ENCODE results near the gene MYO18A.

Gene MYO18A

GRCh38 chr17:29123111-29123510, 57.1 kb downstream of the MYO18A start:
- no peak for DNase-seq

- DNase-seq: no peak
Observed at GRCh38 chr17:29121442-29121841, 58.8 kb downstream of the MYO18A start.

GRCh38 chr17:29120433-29120832, 59.8 kb downstream of the MYO18A start:
- no peak for DNase-seq

GRCh38 chr17:29119265-29119664, 60.9 kb downstream of the MYO18A start:
- no peak for DNase-seq

GRCh38 chr17:29116804-29117753, 63.1 kb downstream of the MYO18A start:
- peak; percentile 78 for DNase-seq

- DNase-seq: peak; percentile 17
Observed at GRCh38 chr17:29115961-29116803, 64.0 kb downstream of the MYO18A start.

GRCh38 chr17:29115435-29115834, 64.8 kb downstream of the MYO18A start:
- no peak for DNase-seq

GRCh38 chr17:29114141-29114540, 66.1 kb downstream of the MYO18A start:
- DNase-seq: no peak

GRCh38 chr17:29113334-29113733, 66.9 kb downstream of the MYO18A start:
- no peak for DNase-seq

GRCh38 chr17:29112771-29113295, 67.4 kb downstream of the MYO18A start:
- DNase-seq: no peak

- peak; percentile 57 for DNase-seq
Observed at GRCh38 chr17:29111816-29112499, 68.2 kb downstream of the MYO18A start.

- DNase-seq: no peak
Observed at GRCh38 chr17:29110372-29110757, 69.8 kb downstream of the MYO18A start.

GRCh38 chr17:29109477-29110371, 70.5 kb downstream of the MYO18A start:
- DNase-seq: no peak

GRCh38 chr17:29108823-29109476, 71.2 kb downstream of the MYO18A start:
- DNase-seq: no peak

GRCh38 chr17:29107933-29108822, 72.0 kb downstream of the MYO18A start:
- DNase-seq: no peak

- DNase-seq: no peak
Observed at GRCh38 chr17:29107084-29107483, 73.1 kb downstream of the MYO18A start.

GRCh38 chr17:29103341-29103740, 76.9 kb downstream of the MYO18A start:
- no peak for DNase-seq

GRCh38 chr17:29102741-29103181, 77.4 kb downstream of the MYO18A start:
- no peak for DNase-seq

- no peak for DNase-seq
Observed at GRCh38 chr17:29102046-29102445, 78.2 kb downstream of the MYO18A start.

- no peak for DNase-seq
Observed at GRCh38 chr17:29100296-29100695, 79.9 kb downstream of the MYO18A start.

Data from activated gamma-delta T cell treated with Interleukin-2 at 50 U/mL for 16 hours (primary cell).